Measurements from ENCODE around the gene FBXO24.
"Not testable (repeated sequence)": the region's sequence is repeated elsewhere in the genome, so short reads cannot be mapped to it uniquely, and the experiment has no call there.

Gene FBXO24, protein sequence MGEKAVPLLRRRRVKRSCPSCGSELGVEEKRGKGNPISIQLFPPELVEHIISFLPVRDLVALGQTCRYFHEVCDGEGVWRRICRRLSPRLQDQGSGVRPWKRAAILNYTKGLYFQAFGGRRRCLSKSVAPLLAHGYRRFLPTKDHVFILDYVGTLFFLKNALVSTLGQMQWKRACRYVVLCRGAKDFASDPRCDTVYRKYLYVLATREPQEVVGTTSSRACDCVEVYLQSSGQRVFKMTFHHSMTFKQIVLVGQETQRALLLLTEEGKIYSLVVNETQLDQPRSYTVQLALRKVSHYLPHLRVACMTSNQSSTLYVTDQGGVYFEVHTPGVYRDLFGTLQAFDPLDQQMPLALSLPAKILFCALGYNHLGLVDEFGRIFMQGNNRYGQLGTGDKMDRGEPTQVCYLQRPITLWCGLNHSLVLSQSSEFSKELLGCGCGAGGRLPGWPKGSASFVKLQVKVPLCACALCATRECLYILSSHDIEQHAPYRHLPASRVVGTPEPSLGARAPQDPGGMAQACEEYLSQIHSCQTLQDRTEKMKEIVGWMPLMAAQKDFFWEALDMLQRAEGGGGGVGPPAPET
- 0.04 to 1.6 reads per million in 2 experiments for total RNA-seq

DNA sequence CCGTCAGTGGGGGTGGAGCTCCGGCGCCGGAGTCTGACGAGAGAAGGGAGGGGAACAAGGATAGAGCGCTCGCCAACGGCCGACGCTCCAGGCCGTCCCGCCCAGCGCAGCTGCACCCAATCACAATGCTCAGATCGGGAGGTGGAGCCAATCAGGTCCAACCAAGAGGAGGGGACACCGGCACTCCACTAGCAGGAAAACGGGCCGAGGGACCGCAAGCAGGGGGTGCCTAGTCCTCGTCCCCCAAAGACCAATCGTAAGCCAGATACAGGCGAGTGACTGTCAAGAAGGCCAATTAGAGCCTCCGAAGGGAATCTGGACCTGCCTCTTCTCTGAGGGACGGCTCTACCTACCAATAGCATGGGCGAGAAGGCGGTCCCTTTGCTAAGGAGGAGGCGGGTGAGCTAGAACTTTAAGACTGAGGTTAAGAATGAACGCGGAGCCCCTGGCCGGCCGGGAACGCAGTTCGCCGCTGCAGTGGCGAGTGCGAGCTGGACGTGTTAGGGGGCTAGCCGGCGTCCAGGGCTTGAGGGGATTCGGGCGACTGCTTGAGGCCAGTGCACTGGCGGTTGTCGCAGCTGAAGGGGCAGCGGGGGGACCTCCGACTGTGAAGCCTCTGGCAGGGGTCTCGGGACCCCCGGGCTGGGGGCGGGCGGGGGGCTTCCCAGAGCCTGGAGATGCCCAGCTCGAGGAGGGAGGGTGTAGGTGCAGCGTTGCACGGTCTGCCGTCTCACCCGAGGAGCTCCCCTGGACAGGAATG, at the start of gene FBXO24:
Gene FBXO24, plus strand, starts transcription at position 63 of the 760 bp plus-strand sequence. Its CDS starts 298 bp downstream, at position 361.
- DNase-seq (ENCODE audit: low read depth): peak; percentile 99

DNA sequence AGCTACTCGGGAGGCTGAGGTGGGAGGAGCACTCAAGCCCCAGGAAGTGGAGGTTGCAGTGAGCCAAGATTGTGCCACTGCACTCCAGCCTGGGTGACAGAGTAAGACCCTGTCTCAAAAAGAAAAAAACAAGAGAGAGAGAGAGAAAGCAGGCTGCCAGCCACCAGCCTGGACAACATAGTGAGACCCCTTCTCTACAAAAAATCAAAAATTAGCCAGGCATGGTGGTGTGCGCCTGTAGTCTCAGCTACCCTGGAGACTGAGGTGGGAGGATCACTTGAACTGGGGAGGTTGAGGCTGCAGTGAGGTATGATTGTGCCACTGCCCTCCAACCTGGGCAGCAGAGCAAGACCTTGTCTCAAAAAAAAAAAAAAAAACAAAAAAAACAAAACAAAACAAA, 49.4 kb upstream of the FBXO24 start:
- not testable (repeated sequence) for DNase-seq (ENCODE audit: low read depth)

DNA sequence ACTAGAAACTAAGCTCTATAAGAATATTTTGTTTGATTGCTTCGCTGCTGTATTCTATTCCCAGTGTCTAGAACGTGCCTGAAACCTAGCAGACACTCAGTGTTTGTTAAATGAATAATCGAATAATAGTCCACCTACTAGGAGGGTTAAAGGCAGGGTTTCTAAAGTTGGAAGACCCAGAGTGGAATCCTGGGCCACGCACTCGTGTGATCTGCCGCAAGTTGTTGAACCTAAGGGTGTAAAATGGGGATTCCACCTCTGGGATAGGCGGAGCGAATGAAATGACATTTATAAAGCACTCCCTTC, 47.8 kb upstream of the FBXO24 start:
- no peak for DNase-seq (ENCODE audit: low read depth)

DNA sequence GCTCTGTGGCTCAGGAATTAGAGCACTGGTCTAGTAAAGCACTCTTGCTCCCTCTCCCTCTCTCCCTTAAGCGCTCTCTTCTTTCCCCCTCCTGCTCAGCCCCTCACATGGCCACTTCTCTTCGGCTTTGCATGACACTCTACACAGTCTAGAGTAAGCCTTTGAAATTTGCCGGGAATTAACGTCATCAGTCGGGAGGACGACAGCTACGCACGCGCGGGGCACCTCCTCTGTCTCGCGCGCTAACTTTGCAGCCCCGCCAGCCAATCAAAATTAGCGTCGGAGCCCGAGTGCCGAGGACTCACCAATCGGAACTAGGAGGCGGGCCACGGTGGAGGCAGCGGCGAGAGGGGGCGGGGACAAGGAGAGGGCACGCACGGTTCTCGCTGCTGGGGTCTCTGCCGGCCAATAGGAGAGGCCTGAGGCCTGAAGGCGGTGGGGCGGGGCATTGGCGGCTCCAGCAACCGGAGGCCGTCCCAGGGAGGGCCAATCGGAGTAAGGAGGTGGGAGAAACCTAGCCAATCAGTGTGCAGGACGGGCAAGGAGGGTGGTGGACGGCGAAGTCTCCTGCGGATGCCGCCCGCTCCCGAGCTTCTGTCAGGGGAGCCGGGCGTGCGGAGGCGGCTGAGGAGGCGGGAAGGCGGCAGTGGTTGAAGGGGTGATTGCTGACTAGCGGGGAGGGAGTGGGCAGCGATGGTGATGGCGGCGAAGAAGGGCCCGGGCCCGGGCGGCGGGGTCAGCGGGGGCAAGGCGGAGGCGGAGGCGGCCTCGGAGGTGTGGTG, 47.3 kb upstream of the FBXO24 start, which contains the start of gene AGFG2:
Gene AGFG2, plus strand, starts transcription at position 550 of the 782 bp plus-strand sequence. Its CDS starts 144 bp downstream, at position 694.
- peak; percentile 100 for DNase-seq (ENCODE audit: low read depth)

DNA sequence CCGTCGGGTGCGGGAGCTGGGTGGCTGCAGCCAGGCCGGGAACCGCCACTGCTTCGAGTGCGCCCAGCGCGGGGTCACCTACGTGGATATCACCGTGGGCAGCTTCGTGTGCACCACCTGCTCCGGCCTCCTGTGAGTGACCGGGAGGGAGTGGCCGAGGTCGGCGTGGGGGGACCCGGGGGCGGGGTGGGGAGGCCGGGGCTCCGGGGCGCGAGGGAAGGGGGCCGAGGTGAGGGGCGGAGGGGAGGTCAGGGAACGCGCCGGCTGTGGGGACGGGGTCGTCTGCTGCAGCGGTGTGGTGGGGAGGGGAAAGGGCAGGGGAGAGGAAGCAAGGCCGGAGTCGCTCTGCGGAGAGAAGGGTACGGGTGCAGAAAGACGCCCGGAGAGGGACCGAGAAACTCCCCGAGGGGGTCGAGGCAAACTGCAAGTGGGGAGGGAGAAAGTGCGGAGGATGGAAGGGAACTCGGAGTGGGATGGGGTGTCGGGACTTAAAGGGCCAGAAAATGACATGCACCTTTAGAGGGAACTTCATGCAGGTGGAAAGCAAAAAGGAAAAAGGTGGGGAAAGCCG, 46.6 kb upstream of the FBXO24 start:
- DNase-seq (ENCODE audit: low read depth): no peak

DNA sequence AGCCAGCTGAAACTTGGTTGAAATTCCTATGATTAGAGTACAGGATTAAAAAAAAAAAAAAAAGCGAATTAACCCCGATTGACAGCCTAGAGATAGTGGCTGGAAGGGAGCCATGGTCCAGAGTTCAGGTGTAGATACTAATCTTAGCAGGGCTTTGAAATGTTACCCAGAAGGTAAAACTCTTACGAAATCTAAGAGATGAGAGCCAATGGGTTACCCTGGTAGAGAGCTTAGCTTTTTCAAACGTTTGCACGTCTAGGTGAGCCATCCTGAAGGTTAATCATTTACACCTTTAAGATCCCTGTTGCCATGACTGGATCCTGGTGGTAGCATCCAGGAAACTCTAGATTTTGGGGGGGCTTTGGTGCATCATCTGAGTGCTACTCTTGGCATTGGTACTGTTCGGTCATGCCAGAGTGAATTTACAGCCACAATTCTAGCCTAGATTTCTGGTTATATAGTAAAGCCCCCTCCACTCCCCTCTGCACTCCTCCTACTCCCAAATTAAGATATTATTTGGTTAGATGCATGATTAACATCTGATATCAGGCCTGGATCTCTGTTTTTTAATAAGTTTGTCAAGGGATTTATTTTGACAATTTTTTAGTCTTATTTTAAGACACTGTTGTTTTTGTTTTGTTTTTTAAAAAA, 45.9 kb upstream of the FBXO24 start:
- no peak for DNase-seq (ENCODE audit: low read depth)

DNA sequence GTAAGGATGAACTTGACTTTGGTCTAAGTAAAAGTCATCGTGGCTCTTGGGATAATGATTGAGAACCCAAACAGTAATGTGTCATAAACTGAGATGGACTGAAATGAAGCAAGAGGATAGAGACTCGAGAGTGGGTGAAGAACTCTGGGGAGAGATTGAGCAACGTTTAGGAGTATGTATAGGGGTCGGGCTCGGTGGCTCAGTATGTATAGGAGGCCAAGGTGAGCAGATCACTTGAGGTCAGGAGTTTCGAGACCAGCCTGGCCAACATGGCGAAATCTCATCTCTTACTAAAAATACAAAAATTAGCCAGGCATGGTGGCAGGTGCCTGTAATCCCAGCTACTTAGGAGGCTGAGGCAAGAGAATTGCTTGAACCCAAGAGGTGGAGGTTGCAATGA, 44.8 kb upstream of the FBXO24 start:
- not testable (repeated sequence) for DNase-seq (ENCODE audit: low read depth)

DNA sequence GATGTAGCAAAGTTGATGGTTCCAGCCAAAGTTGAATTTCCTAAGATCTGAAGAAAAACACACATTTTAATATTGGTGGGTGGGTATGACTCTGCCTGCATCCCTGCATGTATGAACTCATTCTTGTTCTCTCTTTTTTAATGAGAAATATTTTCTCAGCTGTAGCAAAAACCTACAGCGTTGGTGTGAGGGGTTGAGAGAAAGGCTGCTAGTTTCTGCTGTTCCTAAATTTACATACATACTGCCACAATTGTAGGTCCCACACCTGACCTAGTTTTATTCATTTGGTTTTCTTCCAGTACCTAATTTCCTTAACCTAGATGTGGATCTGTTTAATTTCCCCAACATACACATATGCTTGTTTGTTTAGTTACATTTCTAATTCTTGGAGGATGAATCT, 42.5 kb upstream of the FBXO24 start:
- DNase-seq (ENCODE audit: low read depth): no peak

DNA sequence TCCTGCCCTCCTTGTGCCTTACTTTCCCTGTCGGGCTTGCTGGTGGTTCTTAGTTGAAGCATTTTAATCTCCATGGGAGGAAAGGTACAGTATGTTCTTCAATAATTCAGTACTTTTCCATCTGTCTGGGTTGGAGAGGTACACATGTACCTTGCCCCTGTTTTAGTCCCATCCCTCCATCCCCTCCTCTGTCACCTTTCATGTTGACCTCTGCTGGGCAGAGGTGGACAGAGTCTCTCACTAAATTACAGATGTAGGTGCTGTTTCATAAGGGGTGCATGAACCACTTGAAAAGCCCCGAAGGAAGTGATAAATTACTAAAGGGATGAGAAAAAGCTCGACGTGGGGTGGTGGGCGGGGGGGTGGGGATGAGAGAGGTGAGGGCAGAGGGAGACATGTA, 41.7 kb upstream of the FBXO24 start:
- no peak for DNase-seq (ENCODE audit: low read depth)

DNA sequence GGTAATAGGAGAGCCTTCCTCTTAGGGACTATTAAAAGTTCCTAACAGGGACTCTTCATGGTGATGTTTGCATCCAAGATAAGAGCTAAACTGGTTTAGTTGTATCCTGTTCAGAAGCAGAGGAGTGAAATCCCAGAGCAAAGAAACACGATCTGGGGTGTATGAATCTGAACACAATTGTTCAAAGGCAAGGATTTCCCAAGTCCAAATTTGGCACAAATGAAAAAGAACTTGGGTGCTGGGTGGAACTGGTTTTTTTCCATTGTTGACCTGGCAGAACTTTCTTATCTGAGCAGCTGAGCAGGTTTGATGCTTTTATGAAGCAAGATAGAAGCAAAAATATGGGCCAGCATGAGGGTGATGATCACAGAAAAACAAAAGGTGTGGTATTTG, 41.2 kb upstream of the FBXO24 start:
- DNase-seq (ENCODE audit: low read depth): no peak

DNA sequence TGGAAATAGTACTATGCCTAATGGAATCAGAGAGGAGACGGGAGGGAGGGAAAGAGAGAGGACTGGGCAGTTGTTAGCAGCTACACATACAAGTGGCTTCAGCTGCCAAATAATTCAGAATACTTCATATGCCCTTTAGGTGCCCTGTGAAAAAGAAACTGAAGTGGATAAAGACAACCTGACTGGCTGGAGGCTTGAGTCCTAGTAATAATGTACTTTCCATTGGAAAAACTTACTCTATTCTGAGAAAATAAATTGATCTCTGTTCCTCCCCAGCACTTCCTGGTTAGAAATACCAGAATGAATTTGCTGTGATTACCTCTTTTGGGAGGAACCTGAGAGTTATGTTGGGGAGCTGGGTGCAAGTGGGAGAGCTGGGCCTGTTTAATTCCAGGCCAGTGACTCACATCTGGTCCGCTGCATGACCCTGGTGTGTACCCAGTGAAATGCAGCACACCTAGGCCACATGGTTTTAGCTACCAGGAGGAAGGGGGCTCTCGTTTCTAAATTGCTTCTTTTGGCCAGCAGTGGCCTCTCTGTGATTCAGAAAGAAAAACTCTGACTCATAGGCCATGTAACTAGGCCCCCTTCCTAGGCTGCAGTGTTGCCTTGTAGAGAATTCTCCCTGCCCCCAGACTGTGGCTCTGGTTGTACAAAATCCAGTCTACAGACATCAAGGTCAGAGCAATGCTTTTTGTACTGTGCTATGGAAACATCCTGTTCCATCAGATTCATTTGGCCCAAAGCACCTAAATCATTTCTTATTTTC, 40.6 kb upstream of the FBXO24 start:
- DNase-seq (ENCODE audit: low read depth): no peak

DNA sequence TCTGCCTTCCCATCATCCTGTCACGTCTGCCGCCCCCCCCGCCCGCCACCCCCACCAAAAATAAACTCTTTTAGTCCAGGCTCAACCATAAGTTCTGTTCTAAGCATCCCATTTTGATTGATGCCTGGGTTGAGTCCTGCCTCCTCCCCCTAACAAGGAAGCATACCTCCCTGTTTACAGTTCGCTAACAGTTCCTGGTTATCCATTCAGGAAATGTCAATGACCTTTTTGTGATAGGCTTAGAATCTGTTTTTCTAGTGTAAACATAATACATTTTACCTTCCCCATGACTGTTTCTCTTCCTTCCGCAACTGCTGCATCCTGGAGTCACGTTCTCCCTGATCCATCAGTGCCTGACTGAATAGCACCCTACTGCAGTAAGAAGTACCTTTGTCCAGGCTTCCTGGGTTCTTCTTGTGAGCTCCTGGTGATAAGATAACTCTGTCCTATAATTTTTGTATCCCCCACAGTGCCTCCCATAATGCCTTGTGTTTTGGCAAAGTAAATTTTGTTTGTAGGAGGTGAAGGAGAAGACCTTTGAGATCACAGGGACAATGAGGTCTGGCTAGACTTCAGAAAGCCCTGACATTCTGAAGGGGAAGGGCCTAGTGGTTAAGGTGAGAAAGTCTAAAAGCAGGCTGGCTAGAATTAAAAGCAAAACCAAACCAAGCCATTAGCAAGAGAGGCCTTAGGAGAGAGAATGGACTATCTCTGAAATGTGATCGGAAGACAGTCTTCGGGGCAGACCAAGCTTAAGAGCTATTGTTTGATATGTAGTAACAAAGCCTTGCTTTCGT, 39.8 kb upstream of the FBXO24 start:
- DNase-seq (ENCODE audit: low read depth): no peak

DNA sequence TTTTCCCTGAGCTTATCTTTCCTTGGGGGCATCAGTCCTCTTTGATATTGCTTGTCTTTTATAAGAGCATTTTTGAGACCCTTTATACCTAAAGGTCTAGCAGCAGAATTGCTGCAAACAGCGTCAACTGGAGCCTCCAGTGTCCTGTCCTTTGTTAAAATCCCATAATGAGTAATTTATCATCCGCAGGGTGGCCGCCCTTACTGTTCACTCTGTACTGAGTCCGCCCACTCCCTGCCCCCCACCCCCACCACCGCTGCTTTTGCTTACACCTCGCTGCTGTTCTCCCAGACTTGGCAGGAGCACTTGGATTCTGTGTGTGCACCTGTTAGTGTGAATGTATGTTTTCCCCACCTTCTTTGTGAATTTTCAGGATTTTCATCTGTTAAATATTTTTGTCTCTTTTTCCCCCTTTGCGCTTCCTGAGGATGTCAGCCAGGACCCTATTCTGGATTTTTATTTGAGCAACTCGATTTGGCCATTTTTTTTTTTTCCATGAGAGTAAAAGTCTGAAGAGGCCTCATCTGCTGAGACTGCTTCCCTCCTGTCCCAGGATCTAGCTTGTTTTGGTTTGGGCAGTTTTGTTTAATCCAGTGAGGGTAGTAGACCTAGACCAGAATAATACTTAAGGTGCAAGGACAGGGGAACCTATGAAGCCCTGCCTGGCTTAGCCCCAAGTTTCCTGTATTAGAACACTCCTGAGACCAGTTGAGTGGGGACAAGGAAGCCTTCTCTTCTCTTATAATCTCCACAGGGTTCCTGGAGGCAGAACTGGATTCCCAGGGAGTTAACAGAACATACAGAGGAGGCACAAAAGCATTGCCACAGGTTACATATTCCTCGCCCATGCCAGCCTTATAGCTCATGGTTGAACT, 39.0 kb upstream of the FBXO24 start:
- DNase-seq (ENCODE audit: low read depth): no peak

DNA sequence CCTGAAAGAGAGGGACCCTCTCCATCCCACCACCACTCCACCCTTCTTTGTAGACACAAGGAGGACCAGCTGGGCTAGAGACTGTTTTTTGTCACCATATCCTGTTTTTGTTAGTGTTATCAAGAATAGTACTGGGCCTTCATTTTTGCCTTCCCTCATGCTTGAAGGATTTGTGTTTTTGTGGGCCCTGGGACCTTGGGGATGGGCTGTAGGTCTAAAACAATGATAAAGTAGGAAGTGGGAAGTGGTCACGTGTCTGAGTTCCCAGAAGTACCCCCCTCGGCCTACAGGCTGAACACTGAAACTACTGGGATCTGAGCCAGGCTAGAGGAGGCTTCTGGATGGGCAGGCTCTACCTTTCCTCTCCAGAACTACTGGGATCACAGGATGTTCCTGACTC, 38.3 kb upstream of the FBXO24 start:
- no peak for DNase-seq (ENCODE audit: low read depth)

DNA sequence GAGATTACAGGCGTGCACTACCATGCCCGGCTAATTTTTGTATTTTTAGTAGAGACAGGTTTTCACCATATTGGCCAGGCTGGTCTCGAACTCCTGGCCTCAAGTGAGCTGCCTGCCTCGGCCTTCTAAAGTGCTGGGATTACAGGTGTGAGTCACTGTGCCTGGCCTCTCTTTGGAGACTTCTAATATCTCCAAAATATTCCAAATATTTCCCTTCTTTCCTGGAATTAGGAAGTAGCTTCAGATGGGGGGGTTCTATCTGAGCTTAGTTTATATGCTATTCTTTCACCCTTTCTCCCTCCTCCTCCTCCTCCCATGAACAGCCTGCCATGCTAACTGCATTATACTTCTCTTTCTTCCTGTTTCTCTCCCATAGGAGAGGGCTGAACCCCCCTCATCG, 37.7 kb upstream of the FBXO24 start:
- not testable (repeated sequence) for DNase-seq (ENCODE audit: low read depth)

DNA sequence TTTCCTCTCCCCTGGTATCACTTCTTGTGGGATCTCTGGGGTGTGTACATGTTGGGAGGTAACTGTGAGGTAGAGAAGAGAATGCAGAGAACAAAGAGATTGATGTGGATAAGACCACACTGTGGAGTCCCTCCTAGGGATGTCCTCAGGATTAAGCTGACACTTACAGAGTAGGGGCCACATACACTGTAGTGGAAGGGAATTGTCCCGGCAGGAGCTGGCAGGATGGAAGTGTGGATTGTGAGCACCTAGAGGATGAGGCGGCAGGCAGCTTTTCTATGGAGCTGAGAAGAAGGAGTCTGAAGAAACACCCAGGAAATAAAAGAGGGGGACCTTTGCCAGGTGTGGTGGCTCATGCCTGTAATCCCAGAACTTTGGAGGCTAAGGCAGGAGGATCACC, 33.6 kb upstream of the FBXO24 start:
- no peak for DNase-seq (ENCODE audit: low read depth)

DNA sequence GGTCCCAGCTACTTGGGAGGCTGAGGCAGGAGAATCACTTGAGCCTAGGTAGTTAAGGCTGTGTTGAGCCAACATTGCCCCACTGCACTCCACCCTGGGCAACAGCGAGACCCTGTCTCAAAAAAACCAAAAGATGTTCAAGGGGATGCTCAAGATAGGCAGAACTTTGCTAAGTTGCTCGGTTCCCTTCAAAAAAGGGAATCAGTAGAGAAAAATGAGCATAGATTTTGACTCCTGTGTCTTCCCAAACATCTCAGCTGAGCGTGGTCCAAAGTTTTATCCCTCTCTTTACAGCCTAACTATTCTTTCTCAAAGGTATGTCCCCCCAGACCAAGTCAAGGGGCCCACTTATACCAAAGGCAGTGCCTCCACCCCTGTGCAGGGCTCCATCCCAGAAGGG, 33.1 kb upstream of the FBXO24 start:
- no peak for DNase-seq (ENCODE audit: low read depth)

DNA sequence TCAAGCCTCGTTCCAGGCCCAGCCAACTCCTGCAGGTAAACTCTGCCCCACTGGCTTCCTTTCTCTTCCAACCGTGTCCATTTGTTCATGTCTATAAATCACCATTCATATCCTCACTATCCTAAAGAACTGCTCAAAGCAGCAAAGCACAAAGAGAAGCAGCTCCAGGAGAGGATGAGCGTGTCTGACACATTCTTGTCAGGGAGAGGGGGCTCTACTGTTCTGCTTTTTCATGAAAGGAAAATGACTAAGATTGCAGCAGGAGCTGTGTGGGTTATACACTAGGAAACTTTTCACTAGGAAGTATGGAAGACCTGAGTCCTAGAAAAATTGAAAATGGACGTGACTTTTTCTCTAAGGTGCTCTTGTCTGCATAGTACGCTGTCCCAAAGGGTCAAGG, 30.4 kb upstream of the FBXO24 start:
- DNase-seq (ENCODE audit: low read depth): no peak

DNA sequence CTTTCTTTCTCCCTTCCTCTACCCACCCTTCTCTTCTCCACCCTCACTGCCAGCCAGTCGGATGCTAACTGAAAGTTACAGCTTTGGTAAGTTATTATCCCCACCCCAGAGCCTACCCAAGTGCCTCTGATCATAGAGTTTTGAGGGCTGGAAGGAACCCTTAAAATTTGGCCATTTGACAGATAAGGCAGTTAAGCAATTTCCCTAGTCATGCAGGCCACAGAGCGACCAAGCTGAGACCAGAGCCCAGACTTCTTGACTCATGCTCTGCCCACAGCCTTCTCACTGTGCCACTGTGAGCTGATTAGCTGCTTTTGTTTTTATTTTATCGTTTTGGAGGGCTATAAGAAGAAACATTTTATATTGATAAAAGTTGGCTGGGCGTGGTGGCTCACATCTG, 29.6 kb upstream of the FBXO24 start:
- no peak for DNase-seq (ENCODE audit: low read depth)
